Natural killer cell treated with Interleukin-12 subunit alpha and Interleukin-12 subunit beta and Interleukin-15 and Interleukin-18, amount 100 ng/mL, for 72 hours (primary cell): Measurements from ENCODE around the gene BAZ1A. TPM values are rescaled to one million over a fixed set of nuclear protein-coding genes. Genes with fewer than 3 reads are reported as not detected.

Source experiments
- ATAC-seq, 2 donors: fragments of 150-1000 bp; cut with Tn5 transposase in 1 of 2; sonication (Bioruptor Pico), chemical (Tn5 transposase) in 1 of 2; 2 replicates each; pipeline ENCODE4 v1.10.0; 2021
- DNase-seq: peaks from one replicate; pipeline ENCODE4 v3.0.0; 2022; ENCODE audit warnings: low spot score
- H3K27ac Mint-ChIP-seq, 2 donors: 1 replicate in 1 of 2; 2 replicates in 1 of 2; pipeline ENCODE4 v1.8.0; 2022; ENCODE audit warnings: mixed read lengths in 2 of 2, mild to moderate bottlenecking in 1 of 2, moderate library complexity in 1 of 2
- H3K27me3 Mint-ChIP-seq, 2 donors: 1 replicate in 1 of 2; 2 replicates in 1 of 2; pipeline ENCODE4 v1.8.0; 2022; ENCODE audit warnings: mixed read lengths in 2 of 2
- H3K36me3 Mint-ChIP-seq: one replicate; pipeline ENCODE4 v1.8.0; 2022; ENCODE audit warnings: mixed read lengths
- H3K4me1 Mint-ChIP-seq, 2 donors: 1 replicate in 1 of 2; 2 replicates in 1 of 2; pipeline ENCODE4 v1.8.0; 2022; ENCODE audit warnings: low read depth in 2 of 2, mixed read lengths in 2 of 2, mild to moderate bottlenecking in 1 of 2
- H3K4me3 Mint-ChIP-seq: one replicate; pipeline ENCODE4 v1.8.0; 2022; ENCODE audit warnings: mixed read lengths
- H3K9me3 Mint-ChIP-seq: 2 replicates; pipeline ENCODE4 v1.8.0; 2022; ENCODE audit warnings: mixed read lengths
- total RNA-seq, 2 donors: library from RNA; stranded (reverse); gene quantifications; one replicate each; pipeline ENCODE4 v1.2.3, GENCODE V29; 2022

Gene BAZ1A
- total RNA-seq, 2 donors from 2014 or later = 88.3 to 93.6 TPM

DNA sequence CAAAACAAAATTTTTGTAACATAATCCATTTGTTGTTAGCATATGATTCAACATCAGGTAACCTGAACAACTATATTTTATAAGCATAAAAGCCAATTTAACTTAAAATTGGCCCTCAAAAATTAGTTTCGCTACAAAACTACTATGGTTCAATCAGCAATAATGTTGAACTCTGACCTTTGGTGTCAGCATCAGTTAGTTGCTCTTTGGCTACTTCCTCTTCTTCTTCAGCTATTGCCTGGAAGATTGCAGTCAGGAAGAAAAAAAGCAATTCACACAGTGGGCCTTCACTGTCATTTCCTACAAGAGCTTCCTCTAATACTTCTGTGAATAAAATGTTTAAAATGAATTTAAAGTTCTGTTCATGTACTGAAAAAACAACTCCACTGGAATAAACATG lies 82.6 kb downstream of the BAZ1A start:
- no peak overlapping the region for H3K27ac Mint-ChIP-seq
- ATAC-seq (no peak), DNase-seq (no peak)
- no peak overlapping the region for H3K4me3 Mint-ChIP-seq
- no peaks in the 10 kb centered on the region for H3K4me1 Mint-ChIP-seq
- H3K27me3 Mint-ChIP-seq = no peaks in the 10 kb centered on the region
- no peaks in the 10 kb centered on the region for H3K9me3 Mint-ChIP-seq
- H3K36me3 Mint-ChIP-seq = peaks cover 11% of the 10 kb centered on the region

DNA sequence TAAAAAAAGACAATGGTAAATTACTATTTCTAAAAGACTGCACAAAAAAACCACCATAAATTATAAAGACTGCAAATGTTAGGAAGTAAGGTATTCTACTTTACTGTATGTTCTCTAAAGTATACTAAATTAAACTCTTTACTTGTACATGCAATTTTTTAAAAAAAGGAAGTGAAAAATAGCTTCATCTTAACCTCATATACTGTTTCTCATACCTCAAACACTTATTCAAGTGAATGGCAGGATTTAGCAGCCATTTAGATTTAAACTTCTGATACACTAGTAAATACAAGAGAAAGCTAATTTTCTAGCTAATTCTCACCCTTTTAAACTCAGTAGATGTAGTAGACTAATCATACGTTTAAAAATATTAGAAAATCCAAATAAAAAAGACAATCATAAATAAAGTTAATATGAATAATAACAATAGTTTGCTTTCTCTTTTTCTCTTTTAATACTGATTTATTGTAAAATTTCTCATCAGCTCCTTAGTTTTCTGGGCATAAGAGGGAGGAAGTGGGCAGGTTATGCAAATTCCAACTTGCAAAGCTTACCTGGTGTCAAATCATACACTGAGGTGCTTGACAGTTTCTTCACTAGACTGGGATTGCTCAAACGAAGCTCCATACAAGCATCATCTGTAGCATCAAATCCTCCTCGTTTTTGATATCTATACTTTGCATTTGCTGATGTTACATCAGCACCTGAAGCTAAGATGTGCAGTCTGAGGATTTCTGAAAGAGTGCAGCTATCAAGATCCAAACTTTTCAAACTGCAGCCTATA lies 89.7 kb downstream of the BAZ1A start:
- no peak for DNase-seq
- Mint-ChIP-seq H3K27me3 (no peaks in the 10 kb centered on the region), H3K4me3 (no peak overlapping the region), H3K27ac (peak overlapping the region in 1 of 2 donors; percentile 76), H3K4me1 (peaks cover 7 to 8% of the 10 kb centered on the region in 2 donors), H3K36me3 (peaks cover 17% of the 10 kb centered on the region), H3K9me3 (no peaks in the 10 kb centered on the region)
- ATAC-seq = no peak

DNA sequence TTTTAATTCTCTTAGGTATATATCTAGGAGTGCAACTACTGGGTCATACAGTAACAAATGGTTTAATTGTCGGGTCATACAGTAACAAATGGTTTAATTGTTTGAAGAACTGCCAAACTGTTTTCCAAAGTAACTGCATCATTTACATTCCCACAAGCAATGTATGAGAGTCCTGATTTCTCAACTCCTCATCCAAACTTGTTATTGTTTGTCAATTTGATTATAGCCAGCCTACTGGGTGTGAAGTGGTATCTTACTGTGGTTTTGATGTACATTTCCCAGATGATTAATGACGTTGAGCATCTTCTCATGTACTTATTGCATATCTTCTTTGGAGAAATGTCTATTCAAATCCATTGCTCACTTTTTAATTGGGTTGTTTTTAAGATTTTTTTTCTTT lies 93.1 kb downstream of the BAZ1A start:
- Mint-ChIP-seq H3K4me1 (peaks cover 8 to 10% of the 10 kb centered on the region in 2 donors), H3K9me3 (no peaks in the 10 kb centered on the region), H3K27ac (peak overlapping the region in 1 of 2 donors; percentile 51), H3K27me3 (no peaks in the 10 kb centered on the region), H3K36me3 (peaks cover 24% of the 10 kb centered on the region), H3K4me3 (no peak overlapping the region)
- DNase-seq = no peak
- no peak for ATAC-seq

DNA sequence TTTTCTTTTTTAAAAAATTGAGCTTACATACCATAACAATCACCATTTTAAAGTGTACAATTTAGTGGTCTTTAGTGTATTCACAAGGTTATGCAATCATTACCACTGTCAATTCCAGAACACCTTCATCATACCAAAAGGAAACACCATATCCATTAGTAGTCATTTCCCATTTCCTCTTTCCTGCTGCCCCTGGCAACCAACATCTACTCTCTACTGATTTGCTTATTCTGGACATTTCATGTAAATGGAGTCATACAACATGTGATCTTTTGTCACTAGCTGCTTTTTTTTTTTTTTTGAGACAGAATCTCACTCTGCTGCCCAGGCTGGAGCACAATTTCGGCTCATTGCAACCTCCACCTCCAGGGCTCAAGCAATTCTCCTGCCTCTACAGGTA lies 93.9 kb downstream of the BAZ1A start:
- Mint-ChIP-seq H3K27ac (peak overlapping the region; percentile 38 to 51), H3K36me3 (peaks cover 27% of the 10 kb centered on the region)

DNA sequence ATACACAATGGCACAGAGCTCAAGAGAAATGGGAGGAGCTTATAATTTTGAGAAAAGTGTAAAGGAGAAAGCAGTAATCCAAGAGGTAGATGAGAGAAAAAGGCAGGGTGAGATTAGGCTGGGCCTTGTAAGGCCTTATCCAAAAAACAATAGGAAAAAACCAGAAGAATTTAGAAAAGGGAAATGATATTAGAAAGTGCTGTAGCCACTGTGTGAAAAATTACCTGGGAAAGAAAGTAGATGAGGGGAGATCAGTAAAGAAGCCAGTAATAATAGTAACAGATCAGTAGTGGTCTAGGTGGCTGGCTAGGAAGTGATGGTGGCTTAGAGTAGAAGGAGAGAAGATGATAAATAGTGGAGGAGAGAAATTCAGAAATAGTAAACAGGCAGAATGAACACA lies 94.5 kb downstream of the BAZ1A start:
- DNase-seq (no peak), ATAC-seq (no peak)
- peaks cover 31% of the 10 kb centered on the region for H3K36me3 Mint-ChIP-seq
- H3K27me3 Mint-ChIP-seq = no peaks in the 10 kb centered on the region
- H3K4me3 Mint-ChIP-seq = no peak overlapping the region
- no peaks in the 10 kb centered on the region for H3K9me3 Mint-ChIP-seq
- H3K27ac Mint-ChIP-seq = peak overlapping the region; percentile 30 to 38
- peaks cover 8 to 10% of the 10 kb centered on the region in 2 donors for H3K4me1 Mint-ChIP-seq

More for the DNA sequence above, 93.9 kb downstream of the BAZ1A start:
- Mint-ChIP-seq H3K4me1 (peaks cover 8 to 10% of the 10 kb centered on the region in 2 donors), H3K27me3 (no peaks in the 10 kb centered on the region), H3K4me3 (no peak overlapping the region), H3K9me3 (no peaks in the 10 kb centered on the region)
- peak; percentile 53 to 59 for ATAC-seq
- DNase-seq = no peak

DNA sequence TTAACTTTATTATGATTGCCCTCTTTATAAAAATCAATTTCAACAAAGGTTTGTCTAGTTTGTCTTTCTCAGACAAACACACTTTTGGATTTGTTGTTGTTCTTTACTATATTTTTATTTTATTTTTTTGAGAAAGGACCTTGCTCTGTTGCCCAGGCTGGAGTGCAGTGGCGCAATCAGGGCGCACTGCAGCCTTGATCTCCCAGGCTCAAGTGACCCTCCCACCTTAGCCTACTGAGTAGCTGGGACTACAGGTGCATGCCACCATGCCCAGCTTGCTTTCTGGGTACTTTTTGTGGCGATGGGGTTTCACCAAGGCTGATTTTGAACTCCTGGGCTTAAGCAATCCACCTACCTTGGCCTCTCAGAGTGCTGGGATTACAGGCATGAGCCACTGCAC lies 96.4 kb downstream of the BAZ1A start:
- peaks cover 8 to 10% of the 10 kb centered on the region in 2 donors for H3K4me1 Mint-ChIP-seq
- H3K36me3 Mint-ChIP-seq = peaks cover 33% of the 10 kb centered on the region
- H3K4me3 Mint-ChIP-seq = no peak overlapping the region
- no peak for DNase-seq
- no peak for ATAC-seq
- no peaks in the 10 kb centered on the region for H3K27me3 Mint-ChIP-seq
- no peaks in the 10 kb centered on the region for H3K9me3 Mint-ChIP-seq
- H3K27ac Mint-ChIP-seq = peak overlapping the region in 1 of 2 donors; percentile 64

DNA sequence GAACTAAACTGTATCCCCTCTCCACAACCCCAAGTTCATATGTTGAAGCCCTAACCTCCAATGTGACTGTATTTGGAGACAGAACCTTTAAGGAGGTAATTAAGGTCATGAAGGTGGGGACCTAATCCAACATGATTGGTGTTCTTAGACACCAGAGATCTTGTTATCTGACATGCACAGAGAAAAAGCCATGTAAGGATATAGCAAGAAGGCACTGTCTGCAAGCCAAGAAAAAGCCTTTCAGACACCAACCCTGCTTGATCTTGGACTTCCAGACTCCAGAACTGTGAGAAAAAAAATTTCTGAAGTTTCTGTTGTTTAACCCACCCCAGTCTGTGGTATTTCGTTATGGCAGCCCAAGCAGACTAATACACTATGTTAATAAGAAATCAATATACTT lies 98.5 kb downstream of the BAZ1A start:
- no peak for DNase-seq
- no peak for ATAC-seq
- Mint-ChIP-seq H3K9me3 (no peaks in the 10 kb centered on the region), H3K27ac (no peak overlapping the region), H3K4me3 (no peak overlapping the region), H3K27me3 (no peaks in the 10 kb centered on the region), H3K36me3 (peaks cover 27% of the 10 kb centered on the region), H3K4me1 (peaks cover 8 to 10% of the 10 kb centered on the region in 2 donors)

DNA sequence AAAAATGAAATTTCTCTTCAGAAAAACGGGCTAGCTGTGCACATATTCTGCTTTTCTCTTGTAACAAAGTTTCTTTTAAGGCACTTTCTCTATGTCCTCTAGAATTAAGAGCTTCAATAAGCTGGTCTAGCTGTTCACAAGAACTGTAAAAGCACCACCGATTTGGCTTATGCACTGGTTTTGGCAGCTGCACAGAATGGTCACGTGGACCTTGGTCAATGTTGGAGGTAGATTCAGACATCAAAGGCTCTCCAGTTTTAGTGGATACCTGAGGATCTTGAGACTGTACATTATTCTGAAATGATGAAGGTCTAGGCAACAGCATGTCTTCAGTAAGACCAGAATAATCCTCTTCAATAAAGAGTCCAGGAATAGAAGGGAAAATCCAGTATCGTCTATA lies 99.2 kb downstream of the BAZ1A start:
- ATAC-seq (no peak), DNase-seq (no peak)
- H3K4me3 Mint-ChIP-seq = no peak overlapping the region
- no peaks in the 10 kb centered on the region for H3K9me3 Mint-ChIP-seq
- no peak overlapping the region for H3K27ac Mint-ChIP-seq
- H3K27me3 Mint-ChIP-seq = no peaks in the 10 kb centered on the region
- peaks cover 5 to 6% of the 10 kb centered on the region in 2 donors for H3K4me1 Mint-ChIP-seq
- peaks cover 27% of the 10 kb centered on the region for H3K36me3 Mint-ChIP-seq

DNA sequence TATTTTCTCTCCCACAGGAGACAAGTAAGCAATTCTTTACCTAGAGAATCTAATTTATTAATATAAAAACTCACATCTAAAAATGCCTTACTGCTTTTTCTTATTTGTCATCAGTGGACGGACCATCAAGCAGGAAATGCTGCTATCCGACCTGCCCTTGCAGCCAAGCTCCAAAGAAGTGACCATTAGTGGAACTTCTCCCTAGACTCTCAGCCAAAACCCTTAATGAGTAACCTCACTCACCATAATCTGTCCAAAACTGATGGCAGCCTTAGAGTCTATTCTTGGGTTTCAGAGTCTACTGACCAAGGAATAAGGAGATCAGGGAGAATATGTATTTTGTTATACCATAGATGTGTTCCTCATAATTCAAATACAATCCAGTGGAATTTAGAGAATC lies 99.8 kb downstream of the BAZ1A start:
- DNase-seq (no peak), ATAC-seq (no peak)
- no peaks in the 10 kb centered on the region for H3K9me3 Mint-ChIP-seq
- H3K27ac Mint-ChIP-seq = no peak overlapping the region
- H3K4me1 Mint-ChIP-seq = peaks cover under 1 to 1% of the 10 kb centered on the region in 2 donors
- peaks cover 22% of the 10 kb centered on the region for H3K36me3 Mint-ChIP-seq
- no peaks in the 10 kb centered on the region for H3K27me3 Mint-ChIP-seq
- no peak overlapping the region for H3K4me3 Mint-ChIP-seq

DNA sequence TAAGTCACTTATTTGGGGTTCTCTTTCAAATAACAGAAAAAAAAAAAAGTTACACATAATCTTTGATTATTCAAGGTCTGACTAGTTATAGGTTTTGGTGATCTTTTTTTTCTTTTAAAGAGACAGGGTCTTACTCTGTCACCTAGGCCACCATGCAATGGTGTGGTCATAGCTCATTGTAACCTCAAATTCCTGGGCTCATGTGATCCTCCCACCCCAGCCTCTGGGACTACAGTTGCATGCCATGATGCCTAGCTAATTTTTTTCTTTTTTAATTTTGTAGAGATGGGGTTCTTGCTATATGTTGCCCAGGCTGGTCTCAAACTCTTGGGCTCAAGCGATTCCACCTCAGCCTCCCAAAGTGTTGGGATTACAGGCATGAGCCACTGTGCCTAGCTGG lies 104.3 kb downstream of the BAZ1A start:
- H3K4me3 Mint-ChIP-seq = no peak overlapping the region
- H3K9me3 Mint-ChIP-seq = no peaks in the 10 kb centered on the region
- peaks cover 0 to 7% of the 10 kb centered on the region in 2 donors for H3K4me1 Mint-ChIP-seq
- ATAC-seq (no peak), DNase-seq (no peak)
- H3K36me3 Mint-ChIP-seq = peaks cover 10% of the 10 kb centered on the region
- no peaks in the 10 kb centered on the region for H3K27me3 Mint-ChIP-seq
- H3K27ac Mint-ChIP-seq = no peak overlapping the region

DNA sequence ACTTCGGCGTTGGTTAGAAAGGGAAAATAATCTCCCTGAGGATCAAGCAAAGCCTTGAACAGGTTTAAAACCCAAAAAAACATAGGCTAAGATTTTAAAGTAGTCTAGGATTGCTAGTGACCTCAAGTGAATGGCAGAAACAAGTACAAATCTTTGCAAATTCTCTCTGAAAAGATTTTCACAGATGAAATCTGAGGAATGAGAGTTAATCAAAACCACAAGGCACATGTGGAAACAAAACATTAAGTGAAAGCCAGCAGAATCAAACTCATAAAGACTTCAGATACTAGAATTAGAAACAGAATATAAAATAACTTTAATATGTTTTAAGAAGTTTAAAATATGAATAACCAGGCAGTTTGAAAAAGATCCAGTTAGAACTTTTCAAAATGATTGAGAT lies 108.6 kb downstream of the BAZ1A start:
- H3K36me3 Mint-ChIP-seq = peaks cover 8% of the 10 kb centered on the region
- peaks cover 0 to 10% of the 10 kb centered on the region in 2 donors for H3K4me1 Mint-ChIP-seq
- H3K27ac Mint-ChIP-seq = peak overlapping the region in 1 of 2 donors; percentile 24
- no peaks in the 10 kb centered on the region for H3K27me3 Mint-ChIP-seq
- H3K9me3 Mint-ChIP-seq = no peaks in the 10 kb centered on the region
- DNase-seq (no peak), ATAC-seq (no peak)
- H3K4me3 Mint-ChIP-seq = no peak overlapping the region

DNA sequence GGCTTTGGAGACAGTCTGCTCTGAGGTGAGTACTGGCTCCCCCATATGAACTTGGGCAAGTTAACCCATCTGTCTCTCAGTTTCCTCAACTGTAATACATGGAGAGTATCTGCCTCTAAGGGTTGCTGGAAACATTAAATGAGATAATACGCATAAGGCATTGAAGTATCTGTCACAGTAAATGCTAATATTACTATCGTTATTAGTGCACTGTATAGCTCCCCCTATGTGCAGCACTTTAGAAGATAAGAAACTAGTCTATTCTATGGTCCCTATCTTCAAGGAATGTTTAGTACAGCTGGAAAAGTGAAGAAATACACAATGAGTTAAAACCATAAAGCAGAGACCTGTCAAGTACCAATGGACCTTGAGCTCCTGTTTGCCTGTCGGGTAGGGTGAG lies 109.1 kb downstream of the BAZ1A start:
- DNase-seq = no peak
- no peaks in the 10 kb centered on the region for H3K9me3 Mint-ChIP-seq
- no peaks in the 10 kb centered on the region for H3K27me3 Mint-ChIP-seq
- peak overlapping the region in 1 of 2 donors; percentile 24 for H3K27ac Mint-ChIP-seq
- no peak for ATAC-seq
- peaks cover 8% of the 10 kb centered on the region for H3K36me3 Mint-ChIP-seq
- H3K4me1 Mint-ChIP-seq = peaks cover 0 to 10% of the 10 kb centered on the region in 2 donors
- H3K4me3 Mint-ChIP-seq = no peak overlapping the region

DNA sequence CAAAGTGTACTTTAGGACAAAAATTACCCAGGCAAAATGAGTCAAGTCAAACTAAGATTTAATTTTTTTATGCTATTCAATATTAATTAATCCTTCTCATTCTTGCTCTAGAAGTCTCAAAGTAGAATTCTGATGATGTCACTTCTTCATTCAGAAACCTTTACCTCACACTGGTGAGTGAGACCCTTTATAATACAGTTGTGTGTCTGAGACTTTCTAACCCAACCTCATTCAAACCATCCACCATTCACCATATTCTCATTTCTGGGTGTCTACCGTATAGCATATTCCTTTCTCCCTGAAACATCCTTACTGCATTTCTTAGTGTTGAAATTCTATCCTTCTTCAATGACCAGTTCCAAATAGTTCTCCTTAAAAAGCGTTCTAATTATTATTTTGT lies 119.9 kb downstream of the BAZ1A start:
- Mint-ChIP-seq H3K36me3 (peaks cover 9% of the 10 kb centered on the region), H3K27ac (peak overlapping the region in 1 of 2 donors; percentile 1), H3K4me3 (no peak overlapping the region), H3K27me3 (no peaks in the 10 kb centered on the region), H3K4me1 (no peaks in the 10 kb centered on the region), H3K9me3 (no peaks in the 10 kb centered on the region)
- DNase-seq = no peak
- ATAC-seq = no peak

DNA sequence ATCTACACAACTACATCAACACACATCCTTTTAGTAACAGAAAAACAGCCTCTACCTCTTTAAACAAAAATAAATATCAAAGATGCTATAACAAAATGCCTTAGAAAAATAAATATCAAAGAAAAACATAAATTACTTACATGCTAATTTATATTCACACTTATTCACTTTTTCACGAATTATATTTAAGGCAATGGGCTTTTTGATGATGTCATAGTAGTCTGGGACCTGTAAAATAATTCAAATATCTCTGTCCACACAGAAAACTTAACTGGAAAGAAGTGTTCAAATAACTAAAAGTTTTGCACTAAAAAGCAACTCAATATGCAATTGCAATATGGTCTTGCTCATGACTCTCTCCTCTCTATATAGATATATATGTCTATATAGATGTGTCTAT lies 120.5 kb downstream of the BAZ1A start:
- DNase-seq (no peak), ATAC-seq (no peak)
- Mint-ChIP-seq H3K9me3 (no peaks in the 10 kb centered on the region), H3K36me3 (peaks cover 6% of the 10 kb centered on the region), H3K4me3 (no peak overlapping the region), H3K27me3 (no peaks in the 10 kb centered on the region), H3K27ac (no peak overlapping the region), H3K4me1 (no peaks in the 10 kb centered on the region)

DNA sequence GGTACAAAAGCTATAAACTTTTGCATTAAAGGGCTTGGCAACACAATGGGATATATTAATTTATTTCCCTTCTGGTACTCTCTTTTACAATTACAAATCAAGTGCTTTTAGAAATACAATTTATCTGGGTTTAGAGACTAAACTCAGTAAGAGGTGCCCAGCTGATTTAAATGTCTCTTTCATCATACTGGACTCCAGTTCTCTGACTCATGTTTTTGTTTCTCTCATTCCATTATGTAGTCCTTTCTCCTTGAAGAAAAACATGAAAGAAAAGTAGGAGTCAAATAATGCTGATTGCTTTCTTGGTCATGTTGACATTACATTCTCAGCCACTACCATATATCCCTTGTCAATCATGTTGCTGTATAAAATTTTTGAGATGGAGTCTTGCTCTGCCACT lies 124.5 kb downstream of the BAZ1A start:
- no peak for DNase-seq
- no peak overlapping the region for H3K4me3 Mint-ChIP-seq
- no peak for ATAC-seq
- H3K4me1 Mint-ChIP-seq = peaks cover 0 to 3% of the 10 kb centered on the region in 2 donors
- H3K36me3 Mint-ChIP-seq = peaks cover 6% of the 10 kb centered on the region
- H3K27ac Mint-ChIP-seq = no peak overlapping the region
- no peaks in the 10 kb centered on the region for H3K27me3 Mint-ChIP-seq
- H3K9me3 Mint-ChIP-seq = no peaks in the 10 kb centered on the region
